Breast epithelium (tissue), 4 donors: Measurements from ENCODE around the gene FMO1. TPM values are rescaled to one million over a fixed set of nuclear protein-coding genes. Genes with fewer than 3 reads are reported as not detected.

Experiments
- DNase-seq, 2 donors: peaks; one replicate each; pipeline ENCODE4 v3.0.0-alpha.2; 2019; ENCODE audit warnings: low spot score in 2 of 2
- H3K27ac ChIP-seq, 2 donors: fragments of 200-600 bp; sonication (generic) in 1 of 2; one replicate each; pipeline ENCODE4 v1.5.1; 2016 to 2019; ENCODE audit warnings: mild to moderate bottlenecking in 1 of 2
- H3K27me3 ChIP-seq, 2 donors: fragments of 200-600 bp; sonication (generic) in 1 of 2; one replicate each; pipeline versions ENCODE4 v1.5.1 to v1.6.0; 2017 to 2019; ENCODE audit warnings: control low read depth in 1 of 2, mild to moderate bottlenecking in 1 of 2
- H3K36me3 ChIP-seq: fragments of 200-600 bp; one replicate; pipeline ENCODE4 v1.5.1; 2019
- H3K4me1 ChIP-seq, 2 donors: fragments of 200-600 bp; sonication (generic); one replicate each; pipeline ENCODE4 v1.5.1; 2016 to 2019; ENCODE audit warnings: control low read depth in 1 of 2
- H3K4me3 ChIP-seq, 3 donors: fragments of 200-600 bp; sonication (generic); 1 replicate in 2 of 3; 2 replicates in 1 of 3; pipeline ENCODE4 v1.5.1; 2016 to 2019; ENCODE audit warnings: mild to moderate bottlenecking in 3 of 3, moderate library complexity in 2 of 3
- H3K9me3 ChIP-seq, 2 donors: fragments of 200-600 bp; sonication (generic) in 1 of 2; one replicate each; pipeline ENCODE4 v1.5.1; 2016 to 2019; ENCODE audit warnings: control low read depth in 1 of 2
- CTCF ChIP-seq, 3 donors: fragments of 450-650 bp; IDR thresholded peaks; one replicate each; pipeline ENCODE4 v1.5.1; 2016 to 2017; ENCODE audit warnings: antibody characterized with exemption in 3 of 3, mild to moderate bottlenecking in 3 of 3, moderate library complexity in 3 of 3
- POLR2A ChIP-seq: fragments of 450-650 bp; IDR thresholded peaks from one replicate; pipeline ENCODE4 v1.6.1; 2016; ENCODE audit warnings: antibody characterized with exemption, mild to moderate bottlenecking, moderate library complexity
- POLR2AphosphoS5 ChIP-seq, 3 donors: sonication (generic); formaldehyde crosslinking; IDR thresholded peaks; one replicate each; pipeline ENCODE4 v1.6.1; 2017; ENCODE audit warnings: antibody characterized with exemption in 3 of 3
- intact Hi-C: fragments of 100-400 bp; cut with DNase I; formaldehyde crosslinking; loops from one replicate; pipeline ENCODE4 v1.15.1; 2023; ENCODE audit warnings: low total_unique reads
- total RNA-seq, 3 donors: library from RNA; depleted of rRNA; stranded (reverse); fragments of >200 nt; gene quantifications; one replicate each; pipeline ENCODE4 v1.1.0, GENCODE V29; 2016

The FMO1 gene, protein sequence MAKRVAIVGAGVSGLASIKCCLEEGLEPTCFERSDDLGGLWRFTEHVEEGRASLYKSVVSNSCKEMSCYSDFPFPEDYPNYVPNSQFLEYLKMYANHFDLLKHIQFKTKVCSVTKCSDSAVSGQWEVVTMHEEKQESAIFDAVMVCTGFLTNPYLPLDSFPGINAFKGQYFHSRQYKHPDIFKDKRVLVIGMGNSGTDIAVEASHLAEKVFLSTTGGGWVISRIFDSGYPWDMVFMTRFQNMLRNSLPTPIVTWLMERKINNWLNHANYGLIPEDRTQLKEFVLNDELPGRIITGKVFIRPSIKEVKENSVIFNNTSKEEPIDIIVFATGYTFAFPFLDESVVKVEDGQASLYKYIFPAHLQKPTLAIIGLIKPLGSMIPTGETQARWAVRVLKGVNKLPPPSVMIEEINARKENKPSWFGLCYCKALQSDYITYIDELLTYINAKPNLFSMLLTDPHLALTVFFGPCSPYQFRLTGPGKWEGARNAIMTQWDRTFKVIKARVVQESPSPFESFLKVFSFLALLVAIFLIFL
- total RNA-seq = 1 to 10 TPM; 4.3 to 9.4 (median 7.0) TPM

- Histone ChIP-seq H3K36me3 (no peaks in the 10 kb centered on the region), H3K9me3 (no peaks in the 10 kb centered on the region), H3K27me3 (no peaks in the 10 kb centered on the region), H3K27ac (no peak within 1 kb of the TSS), H3K4me1 (no peaks in the 10 kb centered on the region), H3K4me3 (no peak within 1 kb of the TSS)
- intact Hi-C loops = loop anchor here (10.0 kb wide), 1 partner anchor 66 kb away; the partner anchor contains the start of gene FMO4
- no peak for TF ChIP-seq CTCF (IDR thresholded peaks at IDR 0.05)
- no peak for TF ChIP-seq POLR2A
- no peak for TF ChIP-seq POLR2AphosphoS5 (IDR thresholded peaks at IDR 0.05)
- DNase-seq = no peak
These were observed at the start of gene FMO1 for GRCh38 chr1:171248302-171248701. FMO1 (plus strand) TSS chr1:171248494; CDS start chr1:171258088, 9,594 bp downstream.

DNA sequence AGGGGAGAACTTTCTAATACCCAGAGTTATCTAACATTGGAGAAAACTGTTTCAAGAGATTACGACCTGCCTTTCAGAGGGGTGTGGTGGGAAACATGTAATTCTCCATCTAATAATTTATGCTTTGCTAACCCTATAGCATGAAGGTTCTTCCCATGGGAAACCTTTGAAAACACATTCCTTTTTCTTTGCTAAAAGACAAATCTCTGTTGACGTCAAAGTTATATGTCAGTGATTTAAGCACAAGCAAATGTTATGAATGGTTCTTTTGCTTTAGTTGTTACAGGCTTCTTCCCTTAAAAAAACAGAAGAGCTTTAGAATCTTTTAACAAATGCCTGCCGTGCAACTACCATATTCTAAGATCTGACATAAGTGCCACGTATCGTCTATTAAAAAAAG, 44.0 kb upstream of the FMO1 start:
- intact Hi-C loops = no loop called here
- Histone ChIP-seq H3K36me3 (no peaks in the 10 kb centered on the region), H3K27ac (no peak overlapping the region)

GRCh38 chr1:171206204-171206977, 41.9 kb upstream of the FMO1 start:
- peak overlapping the region; percentile 11 to 65 for H3K27ac ChIP-seq

More for the DNA sequence above, 44.0 kb upstream of the FMO1 start:
- no peak for DNase-seq
- H3K4me3 ChIP-seq = no peak overlapping the region
- H3K27me3 ChIP-seq = no peaks in the 10 kb centered on the region
- TF ChIP-seq POLR2A (no peak), POLR2AphosphoS5 (IDR thresholded peaks at IDR 0.05) (no peak), CTCF (IDR thresholded peaks at IDR 0.05) (no peak)
- H3K4me1 ChIP-seq = peaks cover 0 to 6% of the 10 kb centered on the region in 2 donors
- H3K9me3 ChIP-seq = no peaks in the 10 kb centered on the region

GRCh38 chr1:171206978-171207355, 41.3 kb upstream of the FMO1 start:
- no peaks in the 10 kb centered on the region for H3K27me3 ChIP-seq
- peak overlapping the region; percentile 11 to 65 for H3K27ac ChIP-seq
- intact Hi-C loops = no loop called here
- TF ChIP-seq POLR2AphosphoS5 (IDR thresholded peaks at IDR 0.05) (peak in 2 of 3 donors; percentile 36 to 50), POLR2A (no peak), CTCF (IDR thresholded peaks at IDR 0.05) (no peak)
- H3K4me1 ChIP-seq = peaks cover 0 to 6% of the 10 kb centered on the region in 2 donors
- no peak for DNase-seq
- H3K36me3 ChIP-seq = no peaks in the 10 kb centered on the region
- H3K9me3 ChIP-seq = no peaks in the 10 kb centered on the region
- no peak overlapping the region for H3K4me3 ChIP-seq

More at GRCh38 chr1:171206204-171206977, 41.9 kb upstream of the FMO1 start:
- Histone ChIP-seq H3K9me3 (no peaks in the 10 kb centered on the region), H3K36me3 (no peaks in the 10 kb centered on the region), H3K4me1 (peaks cover 0 to 6% of the 10 kb centered on the region in 2 donors), H3K27me3 (no peaks in the 10 kb centered on the region), H3K4me3 (no peak overlapping the region)
- intact Hi-C loops = no loop called here
- no peak for DNase-seq
- TF ChIP-seq POLR2AphosphoS5 (IDR thresholded peaks at IDR 0.05) = no peak
- no peak for TF ChIP-seq POLR2A
- TF ChIP-seq CTCF (IDR thresholded peaks at IDR 0.05) = no peak
